Stimulated activated CD4-positive, alpha-beta T cell treated with anti-CD3 and anti-CD28 coated beads, Interleukin-2, amount 100 ng/mL, for 48 hours (primary cell): ENCODE measurements around the gene PLCD1.

Experiments used
- DNase-seq, 2 donors: peaks; one replicate each; pipeline ENCODE4 v3.0.0-alpha.2; 2020

Gene PLCD1

GRCh38 chr3:37957539-37957936, 71.9 kb downstream of the PLCD1 start:
- DNase-seq = no peak
